Stimulated activated CD8-positive, alpha-beta memory T cell treated with anti-CD3 and anti-CD28 coated beads, Interleukin-7, amount 100 ng/mL, for 48 hours (primary cell): ENCODE data around the gene ADGRD1.

ENCODE experiments used
- DNase-seq, 2 donors: peaks; one replicate each; pipeline ENCODE4 v3.0.0-alpha.2; 2020; ENCODE audit warnings: low read depth in 1 of 2; ENCODE audit errors: extremely low read depth in 1 of 2

The ADGRD1 gene

GRCh38 chr12:131052063-131052781 is 98.5 kb downstream of the ADGRD1 start:
- DNase-seq: no peak

- no peak for DNase-seq
Observed at GRCh38 chr12:131052929-131053328, 99.2 kb downstream of the ADGRD1 start.

DNA sequence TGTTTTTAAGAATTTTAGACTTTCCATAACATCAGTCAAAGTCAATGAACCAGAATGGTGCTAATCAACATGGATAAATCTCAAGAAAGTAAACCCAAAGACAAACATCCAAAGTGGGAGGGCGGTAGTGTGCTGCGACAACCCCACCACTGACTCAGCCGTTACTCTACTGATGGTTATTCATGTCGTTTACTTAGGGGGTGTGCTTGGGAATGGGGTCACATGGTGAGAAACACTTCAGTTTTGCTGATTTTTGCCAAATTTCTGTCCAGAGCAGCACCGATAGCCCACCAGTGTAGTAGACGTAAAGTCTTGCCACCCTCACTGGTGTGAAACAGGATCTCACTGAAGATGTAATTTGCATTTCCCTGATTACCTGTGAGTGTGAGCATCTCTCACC is 99.9 kb downstream of the ADGRD1 start:
- DNase-seq: no peak

DNA sequence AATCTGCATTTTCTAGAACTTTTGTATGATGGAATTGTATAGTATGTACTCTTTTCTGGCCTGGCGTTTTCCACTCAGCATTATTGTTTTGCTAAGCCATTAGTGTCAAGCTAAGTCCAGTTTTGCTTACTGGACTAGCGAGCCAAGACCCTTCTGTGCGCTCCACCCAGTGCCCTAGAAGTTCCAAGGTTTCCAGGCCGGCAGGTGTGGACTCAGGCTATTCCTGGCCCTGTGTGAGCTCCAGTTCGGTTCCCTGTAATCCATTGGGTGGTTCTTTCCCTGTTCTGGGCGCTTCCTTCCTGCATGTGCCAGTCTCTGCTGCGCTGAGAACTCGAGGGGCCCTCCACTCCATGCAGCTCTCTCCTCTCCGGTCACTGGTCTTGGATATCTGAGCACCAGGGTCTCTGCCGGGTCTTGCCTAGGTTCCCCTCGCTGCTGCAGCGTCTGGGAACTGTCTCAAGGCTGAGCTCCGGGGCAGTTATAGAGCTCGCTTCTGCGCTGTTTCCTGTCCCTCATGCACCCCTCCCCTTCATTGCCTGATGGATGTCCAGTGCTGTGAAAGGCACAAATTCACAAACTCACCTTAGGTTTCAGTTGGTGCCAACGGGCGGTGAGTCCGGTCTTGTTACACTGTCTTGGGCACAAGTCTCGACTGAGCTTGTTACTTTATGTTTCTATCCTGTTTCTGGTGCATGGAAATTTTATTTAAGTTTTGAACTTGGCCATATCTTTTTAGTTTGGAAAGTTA is 100.8 kb downstream of the ADGRD1 start:
- DNase-seq: no peak

GRCh38 chr12:131055093-131055465 is 101.4 kb downstream of the ADGRD1 start:
- DNase-seq: no peak

DNA sequence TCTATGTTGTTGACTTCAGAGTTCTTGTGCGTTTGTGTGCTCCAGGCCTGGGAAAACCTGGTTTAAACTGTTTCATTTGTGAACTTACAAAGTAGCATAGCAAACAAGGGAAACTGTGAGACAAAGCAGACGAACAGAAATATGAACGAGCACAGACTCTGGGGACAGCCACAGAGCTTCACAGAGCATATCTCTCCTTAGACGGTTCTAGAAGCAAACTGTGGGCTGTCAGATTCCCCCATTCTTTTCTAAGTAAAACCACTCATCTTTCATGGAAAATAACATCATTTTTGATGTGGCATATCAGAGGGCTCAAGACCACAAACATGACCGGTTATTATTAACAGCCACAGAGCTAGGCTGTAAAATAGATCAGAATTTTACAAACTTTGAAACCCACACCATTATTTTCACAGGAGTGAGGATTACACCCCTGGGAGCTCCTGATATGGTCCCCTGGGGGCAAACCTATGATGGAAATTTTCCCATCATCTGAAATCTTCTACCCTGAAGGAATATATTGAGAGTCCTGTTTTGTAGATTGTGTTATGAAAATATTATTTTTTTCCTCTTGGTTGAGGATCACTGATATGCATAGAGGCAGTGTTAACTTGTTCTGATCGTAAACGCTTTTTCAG is 102.0 kb downstream of the ADGRD1 start:
- DNase-seq: no peak

DNA sequence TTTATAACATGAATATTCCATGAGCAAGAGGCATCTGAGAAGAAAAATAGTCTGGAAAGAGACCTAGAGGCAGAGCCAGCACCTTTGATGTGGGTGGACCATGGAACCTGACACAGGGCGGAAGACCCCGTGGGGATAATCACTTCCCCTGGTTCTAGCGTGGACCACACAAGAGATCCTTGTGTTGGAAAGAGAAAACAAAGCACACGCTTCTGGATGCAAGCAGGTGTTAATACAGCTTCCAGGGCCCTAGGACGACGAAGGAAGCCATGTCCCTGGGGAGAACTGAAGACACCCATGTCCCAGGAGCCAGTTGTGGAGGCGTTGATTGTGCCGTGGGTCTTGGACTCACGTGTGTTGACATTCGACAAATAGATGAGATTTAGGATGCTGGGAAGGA is 102.9 kb downstream of the ADGRD1 start:
- DNase-seq: no peak

GRCh38 chr12:131057211-131057721 is 103.6 kb downstream of the ADGRD1 start:
- DNase-seq: no peak

- DNase-seq: no peak
Observed at GRCh38 chr12:131057722-131058515, 104.2 kb downstream of the ADGRD1 start.

- DNase-seq: no peak
Observed at GRCh38 chr12:131058700-131059099, 105.0 kb downstream of the ADGRD1 start.

GRCh38 chr12:131060011-131060703 is 106.5 kb downstream of the ADGRD1 start:
- DNase-seq: no peak

- DNase-seq: no peak
Observed at GRCh38 chr12:131061041-131061806, 107.5 kb downstream of the ADGRD1 start.

DNA sequence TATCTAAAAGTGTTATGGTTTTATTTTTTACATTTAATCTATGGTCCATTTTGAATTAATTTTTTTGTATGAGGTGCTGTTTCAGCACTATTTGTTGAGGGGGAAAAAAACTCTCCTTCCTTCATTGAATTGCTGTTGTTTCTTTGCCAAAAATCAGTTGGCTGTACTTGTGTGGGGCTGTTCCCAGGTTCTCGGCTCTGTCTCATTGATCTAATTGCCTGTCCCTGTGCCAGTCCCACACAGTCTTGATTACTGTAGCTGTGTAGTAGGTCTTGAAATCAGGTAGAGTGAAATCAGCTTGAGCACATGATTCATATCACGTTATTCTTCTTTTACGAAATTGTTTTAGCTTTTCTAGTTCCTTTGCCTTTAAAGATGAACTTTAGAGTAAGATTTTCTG is 109.7 kb downstream of the ADGRD1 start:
- DNase-seq: no peak

GRCh38 chr12:131063960-131064359 is 110.3 kb downstream of the ADGRD1 start:
- no peak for DNase-seq

- DNase-seq: no peak
Observed at GRCh38 chr12:131065279-131065678, 111.6 kb downstream of the ADGRD1 start.

GRCh38 chr12:131065801-131066200 is 112.1 kb downstream of the ADGRD1 start:
- no peak for DNase-seq

DNA sequence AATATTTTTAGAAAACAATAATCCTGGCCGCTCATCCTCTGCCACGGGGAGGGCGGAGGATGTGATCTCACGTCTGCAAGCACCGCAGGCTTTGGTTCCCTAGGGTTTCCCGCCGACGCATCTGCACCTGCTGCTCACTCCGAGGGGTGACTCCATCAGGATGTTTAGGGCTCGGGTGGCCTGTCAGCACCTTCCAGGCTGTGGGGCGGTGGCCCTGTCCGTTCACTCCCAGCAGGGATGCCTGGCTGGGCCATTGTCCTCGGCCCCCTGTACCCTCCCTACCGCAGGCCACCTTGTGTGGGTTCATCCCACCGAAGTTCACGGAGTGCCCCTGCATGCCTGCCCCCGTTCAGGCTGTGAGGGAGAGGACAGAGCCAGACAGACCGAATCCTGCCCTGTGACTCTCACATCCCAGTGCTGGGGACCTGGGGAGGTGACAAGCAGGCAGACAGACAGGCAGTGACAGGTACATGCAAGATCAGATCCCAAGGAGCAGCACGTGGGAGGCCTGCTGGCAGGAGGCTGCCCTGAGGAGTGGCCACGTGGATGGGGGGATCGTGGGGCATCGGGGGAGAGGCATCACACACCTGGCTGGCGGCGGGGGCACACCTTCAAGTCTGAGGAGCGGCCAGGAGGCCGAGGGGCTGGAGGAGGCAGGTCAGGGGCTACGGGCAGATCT is 112.6 kb downstream of the ADGRD1 start:
- no peak for DNase-seq

- no peak for DNase-seq
Observed at GRCh38 chr12:131066886-131067490, 113.3 kb downstream of the ADGRD1 start.
